UCSD-AML1 (cell line): ENCODE results near the gene WDR76.
"Not testable (repeated sequence)": the region's sequence is repeated elsewhere in the genome, so short reads cannot be mapped to it uniquely, and the experiment has no call there.

Source experiments
- DNase-seq: peaks from one replicate; lab custom pipeline; 2025; ENCODE audit not compliant: unreplicated experiment; lab: John Stamatoyannopoulos, UW

WDR76 gene

GRCh38 chr15:43826508-43827341 is at the start of gene WDR76:
WDR76 (plus strand) TSS chr15:43827002; CDS start chr15:43827033, 31 bp downstream.
- peak; percentile 82 for DNase-seq

GRCh38 chr15:43777267-43777914 is 49.4 kb upstream of the WDR76 start:
- DNase-seq = peak; percentile 88

DNA sequence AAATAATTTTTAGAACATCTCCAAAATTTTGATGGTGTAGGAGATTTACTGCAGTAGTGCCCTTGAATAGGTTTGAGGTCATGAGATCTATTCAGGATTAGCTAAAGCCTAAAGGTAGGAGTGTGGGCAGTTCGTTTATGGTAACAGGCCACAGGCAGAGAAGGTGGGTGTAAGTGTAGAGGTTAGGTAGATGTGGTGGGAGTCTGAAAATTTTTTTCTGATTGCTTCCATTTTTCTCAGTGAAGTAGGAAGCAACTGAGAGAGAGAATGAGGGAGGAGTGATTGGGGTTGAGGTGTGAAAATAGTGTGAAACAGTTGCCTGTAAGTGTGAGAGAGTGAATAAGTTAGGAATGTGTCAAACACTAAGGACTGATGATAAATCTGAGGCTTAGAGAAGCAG is 47.8 kb upstream of the WDR76 start:
- DNase-seq = no peak

DNA sequence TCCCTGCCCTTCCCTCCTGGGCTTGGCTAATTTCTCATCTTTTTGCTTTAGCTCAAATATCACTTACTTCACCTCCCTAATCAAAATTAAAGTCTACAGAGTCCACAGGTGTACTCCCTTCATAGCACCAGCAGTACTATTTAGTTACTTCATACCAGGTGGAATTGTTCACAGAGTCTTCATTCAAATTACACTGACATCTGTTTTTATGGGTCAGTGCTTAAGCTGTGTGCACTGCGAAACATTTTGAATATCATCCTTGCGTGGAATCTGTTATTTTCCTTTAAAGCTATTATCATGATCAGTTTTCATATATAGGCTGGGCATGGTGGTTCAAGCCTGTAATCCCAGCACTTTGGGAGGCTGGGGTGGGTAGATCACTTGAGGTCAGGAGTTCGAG is 37.4 kb upstream of the WDR76 start:
- DNase-seq = no peak

DNA sequence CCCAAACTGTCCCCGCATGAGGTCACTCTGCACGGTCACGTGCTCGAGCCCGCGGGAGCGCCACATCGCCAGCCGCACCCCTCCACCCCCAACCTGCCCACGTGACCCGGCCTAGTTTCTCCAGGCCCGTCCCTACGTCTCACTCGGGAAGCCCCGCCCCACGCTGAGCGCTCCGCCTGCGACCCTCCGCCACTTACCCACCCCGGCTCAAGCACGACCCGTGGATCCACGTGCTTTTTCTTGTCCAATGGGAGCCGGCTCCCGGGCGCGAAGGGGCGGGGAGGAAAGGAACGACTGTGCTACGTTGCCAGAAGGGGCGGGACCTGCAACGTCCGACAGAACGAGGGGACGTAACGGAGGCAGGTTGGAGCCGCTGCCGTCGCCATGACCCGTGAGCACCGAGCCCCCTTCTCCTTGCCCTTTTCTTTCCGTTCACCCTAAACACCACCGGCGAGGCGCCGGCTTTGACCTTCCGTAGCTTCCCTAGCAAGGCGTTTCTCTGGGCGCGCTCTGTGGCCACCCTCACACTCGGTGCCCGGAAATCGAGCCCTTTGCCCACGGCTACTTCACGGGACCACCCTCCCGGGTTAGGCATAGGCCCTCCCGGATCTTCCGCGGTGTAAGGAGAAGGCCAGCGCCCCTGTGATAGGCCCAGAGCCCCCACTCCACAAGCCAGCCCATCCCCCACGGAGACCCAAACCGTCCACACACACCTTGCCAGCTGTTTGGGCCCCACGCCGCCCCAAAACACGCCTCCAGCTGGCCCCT is 34.6 kb upstream of the WDR76 start, which contains the start of gene SERF2:
SERF2 (plus strand) TSS at position 328 of the 768 bp plus-strand sequence; CDS start at position 385, 57 bp downstream.
- peak; percentile 100 for DNase-seq

GRCh38 chr15:43792761-43793476 is 33.9 kb upstream of the WDR76 start:
- no peak for DNase-seq

- DNase-seq = no peak
Observed at GRCh38 chr15:43793647-43794046, 33.2 kb upstream of the WDR76 start.

DNA sequence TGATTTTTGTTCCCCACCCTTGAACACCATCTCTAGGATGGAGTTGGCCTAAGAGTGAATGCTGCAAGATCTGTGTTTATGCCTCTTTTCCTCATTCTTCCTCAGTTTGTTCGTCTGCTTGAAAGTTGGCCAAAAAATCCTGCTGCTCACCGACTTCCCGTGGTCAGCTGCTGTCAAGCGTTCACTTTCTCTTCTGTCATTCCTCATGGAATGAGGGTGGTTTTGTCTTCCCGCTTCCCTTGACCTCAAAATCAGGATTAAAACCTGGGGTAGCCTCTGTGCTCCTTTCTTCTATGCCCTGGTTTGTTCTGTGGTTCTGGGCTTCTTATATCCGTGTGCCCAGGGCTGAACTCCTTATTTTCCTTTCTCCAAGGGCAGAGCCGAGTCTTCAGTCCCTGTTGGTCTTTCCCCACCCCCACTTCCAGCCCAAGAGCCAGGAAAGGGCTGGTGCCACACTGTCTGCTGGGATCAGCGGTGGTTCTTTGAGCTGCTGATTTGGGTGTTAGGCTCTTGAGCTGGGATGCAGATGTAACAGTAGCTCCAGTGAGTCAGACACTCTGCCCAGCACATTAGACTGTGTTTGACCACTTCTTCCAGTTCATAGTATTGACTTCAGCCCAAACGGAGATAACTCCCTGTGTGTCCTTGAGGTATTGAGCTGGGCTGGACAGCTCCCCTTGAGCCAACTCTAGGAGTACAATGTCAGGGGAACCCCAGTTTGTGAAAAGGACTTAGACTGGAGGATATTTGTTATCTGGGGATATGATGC is 32.3 kb upstream of the WDR76 start:
- no peak for DNase-seq

DNA sequence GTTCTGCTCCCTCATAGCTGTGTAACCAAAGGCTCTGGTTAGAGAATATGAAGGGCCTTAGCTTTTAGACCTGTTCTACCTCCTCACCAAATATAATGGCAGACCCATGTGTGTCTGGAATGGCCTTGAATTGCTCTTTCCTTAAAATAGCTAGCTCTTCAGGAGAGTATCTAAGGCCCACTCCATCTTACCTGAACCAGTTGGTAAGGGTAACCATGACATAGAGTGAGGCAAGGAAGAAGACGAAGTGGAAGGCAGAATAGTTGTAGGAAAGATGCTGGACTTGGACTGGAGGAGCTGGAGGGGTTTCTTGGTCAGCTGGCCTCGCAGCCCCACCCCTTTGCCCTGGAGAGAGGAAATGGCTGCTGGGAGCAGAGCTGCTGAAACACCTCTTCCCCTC is 31.6 kb upstream of the WDR76 start:
- DNase-seq = no peak

GRCh38 chr15:43795997-43796396 is 30.8 kb upstream of the WDR76 start:
- no peak for DNase-seq

DNA sequence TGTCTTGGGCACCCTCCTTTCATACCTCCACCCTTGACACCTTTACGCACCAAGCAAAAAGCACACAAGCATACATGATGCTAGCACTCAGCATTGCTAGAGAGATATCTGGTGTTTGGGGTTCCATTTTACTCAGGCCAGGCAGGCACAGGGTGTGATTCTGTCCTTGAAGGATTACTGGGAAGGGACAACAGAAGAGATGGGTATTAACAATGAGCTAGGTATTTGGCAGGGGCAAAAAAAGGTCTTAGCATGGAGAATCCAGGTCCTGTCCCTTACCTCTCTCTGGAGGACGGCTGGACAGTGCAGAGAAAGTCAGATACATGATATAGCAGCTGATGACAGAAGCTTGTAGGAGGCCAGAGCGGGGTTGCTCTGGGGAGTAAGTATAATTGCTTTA is 30.2 kb upstream of the WDR76 start:
- DNase-seq = no peak

- DNase-seq = peak; percentile 14
Observed at GRCh38 chr15:43799209-43799944, 27.4 kb upstream of the WDR76 start.

DNA sequence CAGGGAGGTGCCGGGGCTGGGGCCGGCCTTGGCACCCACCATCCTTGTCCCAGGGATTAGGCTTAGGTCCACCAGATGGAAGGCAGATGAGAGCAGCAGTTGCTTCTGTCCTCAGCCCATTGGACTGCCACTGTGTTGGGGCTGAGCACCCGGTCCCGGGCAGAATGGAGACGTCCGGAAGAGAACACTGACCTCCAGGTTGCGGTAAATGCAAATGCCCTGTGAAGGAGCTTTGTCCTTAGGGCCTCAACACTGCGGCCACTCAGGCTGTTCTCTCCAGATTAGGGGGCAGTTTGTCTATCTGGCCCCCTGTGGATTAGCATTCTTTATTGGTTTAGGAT is 26.9 kb upstream of the WDR76 start, which contains the start of gene SERINC4:
SERINC4 (minus strand) TSS at position 276 of the 341 bp plus-strand sequence; CDS start at position 42, 234 bp downstream.
- no peak for DNase-seq

GRCh38 chr15:43800286-43801141 is 26.3 kb upstream of the WDR76 start, which contains the start of gene HYPK:
HYPK (plus strand) TSS chr15:43800599; CDS start chr15:43800623, 24 bp downstream.
- peak; percentile 91 for DNase-seq

- not testable (repeated sequence) for DNase-seq
Observed at GRCh38 chr15:43802676-43803075, 24.1 kb upstream of the WDR76 start.

DNA sequence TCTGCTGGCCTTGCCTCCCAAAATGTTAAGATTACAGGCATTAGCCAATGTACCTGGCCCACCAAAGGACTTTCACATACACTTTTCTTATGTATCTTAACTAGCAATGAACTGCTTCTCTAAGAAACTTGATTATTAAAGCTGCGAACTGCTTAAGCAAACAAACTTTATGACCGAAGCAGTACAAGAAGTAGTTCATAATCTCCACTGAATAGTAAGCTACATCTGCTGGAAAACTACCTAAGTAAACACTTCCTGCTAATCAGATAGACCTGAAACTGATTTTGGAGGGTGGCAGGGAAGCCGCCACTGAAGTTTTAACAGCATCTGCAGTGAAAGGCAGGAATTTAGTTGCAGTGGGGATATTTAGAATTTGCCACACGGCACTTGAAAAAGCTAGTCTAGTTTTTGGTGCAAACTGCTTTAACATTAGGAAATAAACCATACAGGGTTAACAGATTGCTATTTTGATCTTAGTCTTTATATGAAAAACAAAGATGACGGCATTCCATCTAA is 18.3 kb upstream of the WDR76 start:
- no peak for DNase-seq

- DNase-seq = no peak
Observed at GRCh38 chr15:43808960-43809678, 17.7 kb upstream of the WDR76 start.
